Transverse colon (tissue), 4 donors: Measurements from ENCODE around the gene CCDC197.

ENCODE experiments used
- CTCF ChIP-seq, 5 experiments: fragments of 200-600 bp in 3 of 5; fragments of 450-650 bp in 2 of 5; sonication (generic) in 3 of 5; IDR thresholded peaks; 1 replicate in 2 of 5; 2 replicates in 3 of 5; pipeline ENCODE4 v1.5.1; 2016 to 2017; ENCODE audit warnings: antibody characterized with exemption in 5 of 5, inconsistent platforms in 3 of 5, mild to moderate bottlenecking in 2 of 5, moderate library complexity in 1 of 5
- EP300 ChIP-seq: sonication (generic); formaldehyde crosslinking; IDR thresholded peaks from one replicate; pipeline ENCODE4 v1.6.1; 2017; ENCODE audit warnings: antibody characterized with exemption, low read depth
- POLR2AphosphoS5 ChIP-seq, 3 donors: sonication (generic); formaldehyde crosslinking; IDR thresholded peaks; one replicate each; pipeline ENCODE4 v1.6.1; 2016; ENCODE audit warnings: antibody characterized with exemption in 3 of 3

DNA sequence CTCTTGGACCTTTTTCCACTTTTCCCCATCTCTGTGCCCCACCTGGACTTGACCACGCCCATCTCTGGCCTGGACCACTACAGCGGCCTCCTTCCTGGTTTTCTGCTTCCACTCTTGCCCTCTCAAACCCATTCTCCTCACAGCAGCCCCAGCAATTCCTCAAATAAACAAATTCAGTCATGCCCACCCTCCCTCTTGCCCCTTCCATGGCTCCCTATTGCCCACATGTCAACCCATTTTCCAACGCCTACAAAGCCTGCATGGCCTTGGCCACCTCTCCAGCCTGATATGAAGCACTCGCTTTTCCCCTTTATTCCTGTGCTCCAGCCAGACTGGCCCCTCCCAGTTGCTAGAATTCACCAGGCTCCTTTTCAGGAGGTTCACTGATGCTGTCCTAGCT, 23.2 kb downstream of the CCDC197 start:
- no peak for TF ChIP-seq CTCF (IDR thresholded peaks at IDR 0.05)
- no peak for TF ChIP-seq EP300
- TF ChIP-seq POLR2AphosphoS5 (IDR thresholded peaks at IDR 0.05) = no peak
